Suprapubic skin (tissue), 4 donors: ENCODE measurements around the gene CALM1. TPM values are rescaled to one million over a fixed set of nuclear protein-coding genes. Genes with fewer than 3 reads are reported as not detected.

ENCODE experiments used
- DNase-seq, 2 donors: peaks; one replicate each; pipeline ENCODE4 v3.0.0-alpha.2; 2019; ENCODE audit warnings: low spot score in 2 of 2
- H3K27ac ChIP-seq: fragments of 200-600 bp; sonication (generic); one replicate; pipeline ENCODE4 v1.5.1; 2019
- H3K27me3 ChIP-seq: fragments of 200-600 bp; sonication (generic); one replicate; pipeline ENCODE4 v1.5.1; 2019
- H3K36me3 ChIP-seq: fragments of 200-600 bp; sonication (generic); one replicate; pipeline ENCODE4 v1.5.1; 2019
- H3K4me1 ChIP-seq: fragments of 200-600 bp; sonication (generic); one replicate; pipeline ENCODE4 v1.5.1; 2019
- H3K4me3 ChIP-seq: fragments of 200-600 bp; sonication (generic); one replicate; pipeline ENCODE4 v1.5.1; 2019; ENCODE audit warnings: mild to moderate bottlenecking
- H3K9me3 ChIP-seq: fragments of 200-600 bp; sonication (generic); one replicate; pipeline ENCODE4 v1.5.1; 2019
- CTCF ChIP-seq, 2 donors: fragments of 200-600 bp in 1 of 2; fragments of 450-650 bp in 1 of 2; sonication (generic) in 1 of 2; IDR thresholded peaks; one replicate each; pipeline ENCODE4 v1.5.1; 2016 to 2019; ENCODE audit warnings: antibody characterized with exemption in 2 of 2, mild to moderate bottlenecking in 1 of 2, moderate library complexity in 1 of 2
- EP300 ChIP-seq: sonication (generic); formaldehyde crosslinking; IDR thresholded peaks from one replicate; pipeline ENCODE4 v1.6.1; 2017; ENCODE audit warnings: antibody characterized with exemption
- POLR2A ChIP-seq, 2 donors: fragments of 450-650 bp; IDR thresholded peaks; one replicate each; pipeline ENCODE4 v1.6.1; 2017; ENCODE audit warnings: antibody characterized with exemption in 2 of 2, mild to moderate bottlenecking in 2 of 2, moderate library complexity in 2 of 2
- POLR2AphosphoS5 ChIP-seq, 3 donors: sonication (generic); formaldehyde crosslinking; IDR thresholded peaks; one replicate each; pipeline ENCODE4 v1.6.1; 2017; ENCODE audit warnings: antibody characterized with exemption in 3 of 3
- WGBS: methylation state at CpG from one replicate; pipeline ENCODE4 v1.1.5; 2018; 5-methylcytosine and 5-hydroxymethylcytosine counted together
- total RNA-seq, 4 donors: library from RNA; depleted of rRNA; stranded (reverse); fragments of >200 nt; gene quantifications; one replicate each; pipeline ENCODE4 v1.1.0, GENCODE V29; 2016

CALM1 gene
- total RNA-seq, 4 donors from 2014 or later, result 258 to 369 (median 300) TPM

DNA sequence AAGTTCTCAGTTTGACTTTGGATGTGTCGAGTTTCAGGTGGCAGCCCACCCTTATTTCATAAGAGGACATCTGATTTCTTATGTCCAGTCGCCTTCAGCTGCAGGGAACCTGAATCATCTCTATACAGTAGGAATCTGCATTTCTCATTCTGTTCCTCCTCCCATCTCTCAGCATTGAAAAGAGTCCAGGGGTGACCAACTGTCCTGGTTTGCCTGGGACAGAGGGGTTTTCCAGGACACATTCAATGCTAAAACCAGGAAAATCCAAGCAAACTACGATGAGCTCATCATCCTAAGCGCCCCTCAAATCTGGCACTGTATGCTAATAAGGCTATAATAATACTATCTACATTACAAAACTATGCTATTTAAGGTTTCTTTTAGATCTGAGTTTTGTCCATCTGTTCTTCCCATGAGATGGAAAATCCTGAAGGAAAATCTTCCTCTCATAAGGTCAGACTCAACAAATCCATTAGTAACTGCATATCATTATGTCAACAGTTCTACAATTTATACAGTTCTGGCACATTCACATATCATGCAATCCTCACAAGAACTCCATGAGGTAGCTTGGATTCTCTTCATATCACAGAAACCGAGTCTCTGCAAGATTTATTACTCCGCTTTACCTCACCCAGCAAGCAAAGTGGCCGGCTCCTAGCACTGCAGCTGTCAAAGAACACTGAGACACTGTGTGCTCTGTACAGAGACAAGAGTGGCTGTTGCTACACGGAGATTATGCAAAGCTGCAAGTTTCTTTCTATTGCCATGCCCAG lies 15.6 kb upstream of the CALM1 start:
- Histone ChIP-seq H3K27me3 (no peaks in the 10 kb centered on the region), H3K4me1 (peaks cover 26% of the 10 kb centered on the region), H3K9me3 (no peaks in the 10 kb centered on the region), H3K36me3 (no peaks in the 10 kb centered on the region), H3K27ac (peak overlapping the region; percentile 98), H3K4me3 (peak overlapping the region; percentile 66)
- DNase-seq, result no peak
- WGBS, result 55% methylated on average over 8 of the region's 8 CpGs
- TF ChIP-seq EP300, result no peak
- peak in 1 of 3 donors; percentile 12 for TF ChIP-seq POLR2AphosphoS5 (IDR thresholded peaks at IDR 0.05)

DNA sequence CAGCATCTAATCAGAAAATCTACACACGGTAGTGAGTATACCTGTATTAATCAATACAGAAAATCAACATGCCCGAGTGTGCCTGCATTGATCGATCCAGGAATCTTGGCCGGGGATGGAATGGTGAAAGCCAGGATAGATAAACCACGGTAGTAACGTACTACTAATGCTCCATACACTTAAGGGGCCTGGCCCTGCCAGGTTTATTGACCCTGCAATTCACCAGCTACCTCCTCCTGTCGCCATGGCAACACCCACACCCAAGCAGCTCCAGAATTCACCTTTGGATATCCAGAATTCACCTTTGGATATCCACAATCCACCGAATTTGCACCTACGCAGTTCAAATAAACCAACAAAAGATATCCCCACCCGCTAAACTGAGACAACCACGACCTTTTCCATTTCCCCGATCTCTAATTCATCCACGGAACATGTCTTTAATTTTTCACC lies 14.8 kb upstream of the CALM1 start:
- peak in 1 of 2 donors; percentile 75 for DNase-seq
- 17% methylated on average over 13 of the region's 13 CpGs for WGBS
- peaks cover 26% of the 10 kb centered on the region for H3K4me1 ChIP-seq
- no peaks in the 10 kb centered on the region for H3K27me3 ChIP-seq
- H3K4me3 ChIP-seq, result peak overlapping the region; percentile 66
- TF ChIP-seq POLR2A (IDR thresholded peaks at IDR 0.05), result no peak
- no peak for TF ChIP-seq EP300
- no peak for TF ChIP-seq CTCF (IDR thresholded peaks at IDR 0.05)
- no peak for TF ChIP-seq POLR2AphosphoS5 (IDR thresholded peaks at IDR 0.05)
- no peaks in the 10 kb centered on the region for H3K9me3 ChIP-seq
- no peaks in the 10 kb centered on the region for H3K36me3 ChIP-seq
- peak overlapping the region; percentile 98 for H3K27ac ChIP-seq

DNA sequence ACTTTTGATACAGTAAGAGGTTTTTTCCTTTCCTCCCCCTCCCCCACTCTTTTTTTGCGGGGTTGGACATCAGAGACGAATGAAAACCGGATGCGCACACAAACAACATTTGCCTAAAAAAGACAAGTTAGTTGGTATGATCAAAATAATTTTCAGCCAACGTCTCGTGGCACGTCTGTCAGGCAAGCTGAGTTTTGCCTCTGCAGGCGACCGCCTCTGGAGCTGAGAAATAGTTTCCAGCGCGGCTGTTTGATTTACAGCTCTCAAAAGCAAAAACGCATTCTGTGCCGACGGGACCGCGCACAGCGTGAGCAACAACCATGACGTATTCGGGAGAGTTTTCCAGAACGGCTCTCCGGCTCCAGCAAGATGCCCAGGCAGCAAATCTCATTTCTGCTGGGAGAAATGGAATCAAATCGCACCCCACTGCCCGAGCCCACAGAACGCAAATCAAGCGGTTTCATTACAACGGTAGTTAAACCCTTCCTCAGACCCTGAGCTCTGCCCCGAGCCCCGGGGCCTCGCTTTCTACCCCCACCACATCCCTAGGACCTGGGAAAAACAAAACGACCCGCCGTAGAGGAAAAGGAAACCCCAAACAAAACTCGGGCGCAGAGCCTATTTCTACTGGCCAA lies 14.2 kb upstream of the CALM1 start:
- no peaks in the 10 kb centered on the region for H3K9me3 ChIP-seq
- peaks cover 26% of the 10 kb centered on the region for H3K4me1 ChIP-seq
- peak overlapping the region; percentile 66 for H3K4me3 ChIP-seq
- under 1% methylated on average over 23 of the region's 34 CpGs for WGBS
- peak; percentile 89 to 91 for DNase-seq
- H3K27me3 ChIP-seq, result no peaks in the 10 kb centered on the region
- no peak for TF ChIP-seq POLR2A (IDR thresholded peaks at IDR 0.05)
- no peak for TF ChIP-seq EP300
- TF ChIP-seq POLR2AphosphoS5 (IDR thresholded peaks at IDR 0.05), result peak in 1 of 3 donors; percentile 42
- H3K27ac ChIP-seq, result peak overlapping the region; percentile 98
- H3K36me3 ChIP-seq, result no peaks in the 10 kb centered on the region

GRCh38 chr14:90383126-90383730 lies 13.6 kb upstream of the CALM1 start:
- peak; percentile 100 for DNase-seq
- no peak for TF ChIP-seq CTCF (IDR thresholded peaks at IDR 0.05)
- TF ChIP-seq POLR2A (IDR thresholded peaks at IDR 0.05), result peak; percentile 91 to 96
- TF ChIP-seq POLR2AphosphoS5 (IDR thresholded peaks at IDR 0.05), result peak; percentile 86 to 100 (median 99)
- no peak for TF ChIP-seq EP300
- Histone ChIP-seq H3K9me3 (no peaks in the 10 kb centered on the region), H3K4me3 (peak overlapping the region; percentile 66), H3K27me3 (no peaks in the 10 kb centered on the region), H3K27ac (peak overlapping the region; percentile 98), H3K4me1 (peaks cover 26% of the 10 kb centered on the region), H3K36me3 (no peaks in the 10 kb centered on the region)
- WGBS, result under 1% methylated on average over 37 of the region's 62 CpGs

DNA sequence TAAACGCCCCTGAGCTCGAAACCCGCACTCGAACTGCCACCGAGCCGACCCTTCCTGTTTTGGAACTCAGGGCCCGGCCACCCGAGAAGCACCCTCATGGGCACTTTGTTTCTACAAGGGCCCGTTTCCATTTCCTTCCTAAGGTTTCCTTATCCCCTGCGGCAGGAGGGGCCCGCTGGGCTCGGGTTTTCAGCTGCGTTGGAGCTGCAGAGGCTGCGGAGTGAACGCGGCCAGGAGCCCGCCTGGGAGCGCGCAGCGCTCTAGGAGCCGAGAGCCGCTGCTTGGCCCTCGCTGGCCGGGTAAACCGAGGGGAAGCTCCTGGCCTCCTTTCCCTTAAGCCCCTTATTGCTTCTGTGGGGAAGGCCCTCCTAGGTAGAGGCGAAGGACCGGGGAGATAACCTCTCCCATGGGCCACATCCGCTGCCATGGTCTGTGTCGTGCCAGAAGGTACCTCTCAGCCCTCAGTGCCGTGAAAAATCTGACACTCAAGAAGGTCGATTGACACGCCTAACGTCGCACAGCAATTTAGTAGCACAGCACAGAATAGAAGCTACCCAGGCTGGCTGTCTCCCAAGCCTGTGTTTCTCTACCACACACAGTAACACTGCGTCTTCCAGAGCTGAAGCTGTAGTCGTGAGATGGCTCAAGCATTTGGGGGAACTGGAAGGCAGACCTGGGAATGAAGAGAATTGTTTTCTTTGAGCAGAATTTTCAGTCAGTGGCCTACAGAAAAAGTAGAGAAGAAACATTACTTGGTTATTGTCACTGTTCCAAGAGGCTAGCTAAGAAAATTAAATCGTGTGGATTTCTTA lies 12.9 kb upstream of the CALM1 start:
- H3K27me3 ChIP-seq, result no peaks in the 10 kb centered on the region
- no peaks in the 10 kb centered on the region for H3K36me3 ChIP-seq
- H3K4me3 ChIP-seq, result peak overlapping the region; percentile 66
- H3K9me3 ChIP-seq, result no peaks in the 10 kb centered on the region
- peak; percentile 80 to 83 for DNase-seq
- TF ChIP-seq EP300 (no peak), POLR2AphosphoS5 (IDR thresholded peaks at IDR 0.05) (peak in 1 of 3 donors; percentile 24)
- H3K4me1 ChIP-seq, result peaks cover 26% of the 10 kb centered on the region
- under 1% methylated on average over 35 of the region's 37 CpGs for WGBS
- H3K27ac ChIP-seq, result peak overlapping the region; percentile 98

DNA sequence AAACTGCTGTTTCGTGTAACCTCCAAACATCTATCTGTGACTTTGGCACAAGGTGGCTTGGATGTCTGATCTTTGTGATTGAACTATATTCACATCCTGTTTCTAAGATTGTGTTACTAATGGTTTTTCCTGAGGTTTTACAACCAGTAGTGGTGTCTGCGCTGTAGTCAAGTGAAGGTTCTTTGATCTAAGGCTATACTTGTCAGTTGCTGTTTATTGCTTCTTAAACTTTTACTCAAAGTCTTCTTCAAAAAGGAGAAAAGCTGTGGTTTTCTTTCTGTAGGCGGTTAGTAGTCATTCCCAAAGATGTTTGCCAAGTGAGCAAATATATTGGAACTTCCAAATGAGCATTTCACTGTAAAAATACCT lies 12.3 kb upstream of the CALM1 start:
- Histone ChIP-seq H3K4me1 (peaks cover 26% of the 10 kb centered on the region), H3K36me3 (no peaks in the 10 kb centered on the region), H3K27ac (peak overlapping the region; percentile 98), H3K9me3 (no peaks in the 10 kb centered on the region), H3K27me3 (no peaks in the 10 kb centered on the region), H3K4me3 (no peak overlapping the region)
- 55% methylated on average over 3 of the region's 3 CpGs for WGBS
- DNase-seq, result no peak
- TF ChIP-seq POLR2A (IDR thresholded peaks at IDR 0.05) (no peak), EP300 (no peak), CTCF (IDR thresholded peaks at IDR 0.05) (no peak), POLR2AphosphoS5 (IDR thresholded peaks at IDR 0.05) (no peak)
